HG03432 (cell line): ENCODE data around the gene DLGAP4.

Experiments
- ATAC-seq: cut with Tn5 transposase; IDR thresholded peaks from one replicate; pipeline ENCODE4 v1.9.1; 2021; ENCODE audit warnings: mild to moderate bottlenecking, moderate library complexity; ENCODE audit not compliant: unreplicated experiment

Gene DLGAP4

DNA sequence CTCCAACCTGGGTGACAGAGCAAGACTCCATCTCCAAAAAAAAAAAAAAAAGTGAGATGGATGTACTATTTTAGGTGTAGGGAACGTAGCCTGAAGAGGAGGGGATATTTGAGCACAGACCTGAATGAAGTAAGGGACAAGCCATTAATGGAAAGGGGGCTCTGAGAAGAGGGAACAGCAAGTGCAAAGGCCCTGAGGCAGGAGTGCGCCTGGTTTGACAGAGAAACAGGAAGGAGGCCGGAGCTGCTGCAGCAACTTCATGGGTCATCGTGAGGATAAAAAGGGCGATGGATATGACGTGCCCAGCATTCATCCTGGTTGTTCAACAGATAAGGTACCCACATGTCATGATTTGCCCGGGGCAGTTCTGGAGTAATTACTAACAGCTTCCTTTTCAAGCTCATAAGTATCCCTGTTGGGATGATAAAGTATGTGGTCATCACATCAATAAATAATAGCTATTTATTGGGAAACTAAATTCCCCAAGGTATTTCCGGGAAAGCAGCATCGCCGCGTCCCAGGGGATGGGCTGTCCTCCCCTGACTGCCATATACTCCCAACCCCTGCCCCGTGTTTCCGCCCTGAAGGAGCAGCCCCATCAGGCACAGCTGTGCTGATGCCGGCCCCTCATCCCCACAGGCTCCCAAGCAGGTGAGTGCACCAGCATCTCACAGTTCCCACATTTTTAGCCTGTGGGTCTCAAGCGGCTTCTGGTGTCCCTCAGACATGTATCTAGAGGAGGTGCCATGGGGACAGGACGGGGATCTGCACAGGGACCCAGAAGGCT, 43.4 kb downstream of the DLGAP4 start:
- no peak for ATAC-seq

- ATAC-seq = no peak
Observed at GRCh38 chr20:36350439-36350838, 44.3 kb downstream of the DLGAP4 start.

DNA sequence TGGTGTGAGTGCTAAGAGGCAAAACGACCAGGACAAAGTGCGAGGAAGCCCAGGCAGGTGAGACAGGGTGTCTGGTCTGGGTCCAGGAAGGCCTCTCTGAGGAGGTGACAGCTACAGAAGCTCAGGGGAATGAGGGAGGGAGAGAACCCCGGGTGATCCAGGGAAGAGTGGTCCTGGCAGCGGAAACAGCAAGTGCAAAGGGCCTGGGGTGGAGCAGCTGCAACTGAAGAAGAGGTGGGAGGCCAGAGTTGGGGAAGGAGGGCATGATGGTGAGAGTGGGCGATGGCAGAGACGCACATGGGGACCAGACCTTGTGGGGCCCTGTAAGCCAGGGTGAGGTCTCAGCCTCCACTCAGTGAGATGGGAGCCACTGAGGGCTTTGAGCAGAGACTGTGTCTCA, 45.8 kb downstream of the DLGAP4 start:
- ATAC-seq = no peak

- no peak for ATAC-seq
Observed at GRCh38 chr20:36352843-36353553, 46.9 kb downstream of the DLGAP4 start.

- no peak for ATAC-seq
Observed at GRCh38 chr20:36353740-36354139, 47.6 kb downstream of the DLGAP4 start.

GRCh38 chr20:36355469-36356171, 49.5 kb downstream of the DLGAP4 start:
- no peak for ATAC-seq

- ATAC-seq = no peak
Observed at GRCh38 chr20:36359668-36360406, 53.7 kb downstream of the DLGAP4 start.

- ATAC-seq = no peak
Observed at GRCh38 chr20:36360429-36360828, 54.3 kb downstream of the DLGAP4 start.

GRCh38 chr20:36361406-36361805, 55.3 kb downstream of the DLGAP4 start:
- no peak for ATAC-seq

- no peak for ATAC-seq
Observed at GRCh38 chr20:36362261-36362660, 56.1 kb downstream of the DLGAP4 start.

DNA sequence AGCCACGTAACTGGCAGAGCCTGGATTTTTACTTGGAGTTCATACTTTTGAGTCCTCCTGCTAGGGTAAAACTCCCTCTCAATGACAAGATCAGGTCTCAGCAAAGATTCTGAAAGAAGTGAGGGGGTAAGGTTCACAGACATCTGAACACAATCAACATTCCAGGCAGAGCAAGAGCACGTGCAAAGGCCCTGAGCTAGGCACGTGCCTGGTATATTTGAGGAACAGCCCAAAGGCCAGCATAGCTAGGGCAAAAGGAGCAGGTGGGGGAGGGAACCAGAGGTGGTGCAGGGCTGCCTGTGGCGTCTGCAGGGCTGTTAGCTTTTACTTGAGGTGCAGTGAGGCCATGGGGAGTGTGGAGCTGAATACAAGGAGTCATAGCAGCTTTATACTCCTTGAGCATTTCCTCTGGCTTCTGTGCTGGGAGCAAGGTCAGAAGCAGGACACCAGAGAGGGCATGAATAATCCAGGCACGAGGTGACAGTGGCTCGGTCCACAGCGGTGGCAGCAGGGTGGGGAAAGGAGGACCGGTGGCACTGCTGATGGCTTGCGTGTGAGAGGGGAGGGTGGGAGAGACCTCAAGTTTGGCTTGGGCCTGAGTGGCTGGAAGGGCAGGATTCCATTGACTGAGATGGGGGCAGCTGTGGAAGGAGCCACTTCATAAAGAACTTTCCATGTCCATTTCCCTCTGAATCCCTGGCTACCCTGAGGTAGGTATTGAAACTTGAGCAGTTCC, 57.0 kb downstream of the DLGAP4 start:
- ATAC-seq = no peak

GRCh38 chr20:36364506-36364905, 58.4 kb downstream of the DLGAP4 start:
- no peak for ATAC-seq

GRCh38 chr20:36366623-36367369, 60.7 kb downstream of the DLGAP4 start:
- ATAC-seq = no peak

DNA sequence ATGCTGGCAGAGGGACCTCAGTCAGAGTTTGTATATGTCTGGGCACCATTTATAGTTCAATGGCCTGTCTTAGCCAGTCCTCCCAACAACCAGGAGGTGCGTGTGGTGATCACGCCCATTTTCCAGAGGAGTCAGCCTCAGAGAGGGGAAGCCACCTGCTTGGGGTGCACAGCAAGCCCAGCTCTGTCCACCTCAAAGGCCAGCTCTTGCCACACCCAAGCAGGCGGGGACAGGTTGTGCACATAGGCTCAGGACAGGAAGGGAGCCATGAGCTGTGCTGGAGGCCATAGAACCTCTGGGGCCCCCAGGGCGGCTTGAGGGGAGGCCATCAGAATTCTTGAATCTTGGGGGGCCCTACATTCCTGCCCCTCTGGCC, 61.2 kb downstream of the DLGAP4 start:
- no peak for ATAC-seq

DNA sequence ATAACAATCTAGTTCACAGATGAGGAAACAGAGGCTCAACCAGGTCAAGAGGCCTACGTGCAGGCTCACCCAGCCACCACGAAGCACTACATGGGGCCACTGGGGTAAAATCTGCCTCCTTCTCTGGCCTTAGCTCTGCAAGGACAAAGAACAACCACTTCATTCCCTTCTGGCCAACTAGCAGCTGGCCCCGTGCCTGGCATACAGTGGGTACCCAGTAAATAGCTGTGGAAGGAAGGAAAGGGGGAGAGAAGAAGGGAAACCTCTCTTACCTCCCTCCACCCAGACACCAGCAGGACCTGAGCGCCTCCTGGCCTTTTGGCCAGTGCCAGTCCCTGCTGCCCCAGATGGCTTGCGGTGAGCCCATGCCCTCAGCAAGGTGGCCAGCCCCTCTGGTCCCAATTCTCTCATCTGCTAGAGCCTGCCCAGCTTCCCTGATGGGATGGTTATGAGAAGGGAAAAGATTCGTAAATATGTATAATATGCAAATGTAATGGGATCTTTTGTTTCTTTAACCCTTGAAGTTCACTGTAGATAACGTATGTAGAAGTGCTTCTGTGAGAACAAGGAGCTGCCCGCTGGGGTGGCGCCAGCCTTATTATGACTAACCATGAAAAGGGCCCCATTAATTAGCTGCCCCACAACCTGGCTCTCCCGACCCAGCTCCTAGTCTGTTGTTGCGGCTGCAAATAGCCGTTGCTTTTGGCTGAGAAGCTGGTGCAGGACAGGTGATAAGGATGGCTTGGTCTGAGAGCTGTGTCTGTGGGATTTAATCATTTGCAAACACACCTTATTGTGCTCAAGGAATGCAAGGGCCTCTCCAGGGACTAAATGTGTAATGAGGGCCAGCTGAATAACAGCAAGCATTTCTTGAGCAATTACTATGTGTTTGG, 62.0 kb downstream of the DLGAP4 start:
- ATAC-seq = no peak

GRCh38 chr20:36368869-36369268, 62.7 kb downstream of the DLGAP4 start:
- ATAC-seq = no peak

DNA sequence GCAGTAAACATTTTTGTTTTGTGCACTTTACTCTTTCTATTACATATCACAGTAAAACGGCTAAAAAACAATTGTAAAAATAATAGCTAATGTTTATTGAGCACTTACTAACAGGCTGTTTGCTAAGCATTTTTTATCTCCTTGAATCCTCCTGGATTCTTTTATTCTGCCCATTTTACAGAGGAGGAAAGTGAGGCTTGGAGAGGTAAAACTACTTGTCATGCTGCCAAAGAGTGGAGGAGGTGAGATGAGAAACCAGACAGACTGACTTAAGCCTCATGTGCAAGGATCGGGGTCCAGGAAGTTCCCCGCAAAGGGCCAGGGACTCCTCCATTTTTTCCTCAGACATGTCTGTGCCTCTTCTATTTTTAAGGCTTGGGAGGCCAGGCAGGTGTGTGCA, 63.6 kb downstream of the DLGAP4 start:
- ATAC-seq = no peak

DNA sequence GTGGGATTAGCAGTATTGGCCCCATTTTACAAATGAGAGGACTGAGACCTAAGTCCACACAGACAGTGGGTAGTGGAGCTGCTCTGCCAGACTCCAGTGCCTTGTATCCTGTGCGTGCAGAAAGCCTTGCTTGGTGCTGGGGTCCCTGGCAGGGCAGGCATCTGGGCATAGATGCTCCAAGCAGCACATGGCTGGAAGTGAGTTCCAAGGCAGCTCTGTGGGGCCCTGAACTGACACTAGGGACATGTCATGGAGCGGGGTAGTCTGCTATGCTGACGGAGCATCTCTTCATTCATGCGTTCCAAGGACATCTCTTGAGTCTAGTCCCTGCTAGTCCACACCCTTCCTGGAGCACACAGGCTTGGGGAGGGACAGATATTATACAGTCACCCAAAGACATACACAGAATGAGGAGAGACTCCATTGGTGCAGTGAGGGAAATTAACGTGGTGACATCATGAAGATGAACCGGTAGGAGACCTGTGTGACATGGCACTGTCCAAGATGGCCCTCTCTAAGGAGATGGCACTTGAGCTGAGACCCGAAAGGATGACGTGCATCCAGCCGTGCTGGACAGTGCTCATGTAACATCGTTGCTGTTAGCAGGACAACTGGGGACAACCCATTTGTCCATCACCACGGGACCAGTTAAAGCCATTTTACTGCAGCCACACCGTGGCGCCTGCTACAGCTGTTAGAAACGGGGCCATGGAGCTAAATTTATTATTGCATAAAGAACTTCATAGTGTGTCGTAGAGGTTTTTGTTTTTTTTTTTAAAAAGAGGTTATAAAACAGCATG, 65.1 kb downstream of the DLGAP4 start:
- no peak for ATAC-seq
